ENCODE data around the gene FBXO24. TPM values are rescaled to one million over a fixed set of nuclear protein-coding genes. Genes with fewer than 3 reads are reported as not detected.

Gene FBXO24
- total and polyA plus RNA-seq, 9 of the 15 experiments (the other 6 are each of a cell fraction or from before 2014, with no cell fraction given) = 0.17 to 0.95 (median 0.50) TPM

- TF ChIP-seq CTCF (IDR thresholded peaks at IDR 0.05 in 2 of 3, conservative IDR thresholded peaks at IDR 0.05 in 1 of 3; ENCODE audit: insufficient read depth in 2 of 3, low read depth in 1 of 3, low read length in 3 of 3) (0 out of 6 replicates have a peak, but pooled peaks of 1 of the 3 experiments have one; percentile 1), E2F6 (IDR thresholded peaks at IDR 0.05; ENCODE audit: borderline replicate concordance in 1 of 2, extremely low read depth in 1 of 2, insufficient read depth in 1 of 2, insufficient read length in 1 of 2, low read depth in 1 of 2, low read length in 1 of 2, poor library complexity in 1 of 2, severe bottlenecking in 1 of 2) (peak in 1 of 2 experiments; percentile 14), TARDBP (IDR thresholded peaks at IDR 0.05) (0 out of 2 replicates have a peak, but pooled peaks have one; percentile 43), CHD2 (IDR thresholded peaks at IDR 0.05; ENCODE audit: low read depth, low read length) (peak; percentile 59; the same call in 1 of the 2 replicates), ELF1 (tag; IDR thresholded peaks at IDR 0.05) (peak; percentile 95), PHF8 (IDR thresholded peaks at IDR 0.05; ENCODE audit: borderline replicate concordance, low read length) (peak; percentile 82; the same call in 1 of the 2 replicates), ZNF140 (CRISPR knock-in tag; IDR thresholded peaks at IDR 0.05) (no peak), ZBTB5 (IDR thresholded peaks at IDR 0.05) (no peak), PHF20 (IDR thresholded peaks at IDR 0.05; ENCODE audit: partially characterized antibody) (peak; percentile 58), POLR2B (IDR thresholded peaks at IDR 0.05; ENCODE audit: low read depth, partially characterized antibody) (peak; percentile 94), ZBTB11 (CRISPR knock-in tag; IDR thresholded peaks at IDR 0.05) (no peak), ZNF639 (CRISPR knock-in tag; conservative IDR thresholded peaks at IDR 0.05 in 1 of 2, IDR thresholded peaks at IDR 0.05 in 1 of 2) (0 out of 4 replicates have a peak, but pooled peaks of 1 of the 2 experiments have one; percentile 2)
Observed at GRCh38 chr7:100611983-100612729, 26.0 kb downstream of the FBXO24 start, which contains the start of gene MOSPD3 (continued).
